Neural progenitor cell (in vitro differentiated cells): Measurements from ENCODE around the gene CES5A. TPM values are rescaled to one million over a fixed set of nuclear protein-coding genes. Genes with fewer than 3 reads are reported as not detected.

Source experiments
- DNase-seq: peaks from one replicate; pipeline ENCODE4 v3.0.0-alpha.2; 2016; ENCODE audit warnings: low spot score
- H2AFZ ChIP-seq: fragments of 200-600 bp; sonication (generic); replicated peaks from 2 replicates; pipeline ENCODE4 v1.6.1; 2016; ENCODE audit warnings: antibody characterized with exemption
- H3F3A ChIP-seq: fragments of 200-600 bp; sonication (generic); 2 replicates; pipeline ENCODE4 v1.6.1; 2016; ENCODE audit warnings: antibody characterized with exemption, low read depth
- H3K27ac ChIP-seq: fragments of 200-600 bp; sonication (generic); 2 replicates; pipeline ENCODE4 v1.5.1; 2016; ENCODE audit warnings: mild to moderate bottlenecking
- H3K27me3 ChIP-seq: fragments of 200-600 bp; sonication (generic); 2 replicates; pipeline ENCODE4 v1.6.1; 2016; ENCODE audit warnings: mild to moderate bottlenecking, moderate library complexity
- H3K36me3 ChIP-seq: fragments of 200-600 bp; sonication (generic); 2 replicates; pipeline ENCODE4 v1.5.1; 2016
- H3K4me1 ChIP-seq: fragments of 200-600 bp; sonication (generic); 2 replicates; pipeline ENCODE4 v1.6.1; 2016; ENCODE audit warnings: mixed run types
- H3K4me2 ChIP-seq: fragments of 200-600 bp; sonication (generic); 2 replicates; pipeline ENCODE4 v1.6.1; 2016
- H3K4me3 ChIP-seq: fragments of 200-600 bp; sonication (generic); 2 replicates; pipeline ENCODE4 v1.5.1; 2016
- H3K79me2 ChIP-seq: fragments of 200-600 bp; sonication (generic); 2 replicates; pipeline ENCODE4 v1.6.1; 2016; ENCODE audit warnings: low read depth
- H3K9ac ChIP-seq: fragments of 200-600 bp; sonication (generic); 2 replicates; pipeline ENCODE4 v1.6.1; 2016
- H3K9me3 ChIP-seq: fragments of 200-600 bp; sonication (generic); 2 replicates; pipeline ENCODE4 v1.5.1; 2016; ENCODE audit warnings: low read depth
- H4K20me1 ChIP-seq: fragments of 200-600 bp; sonication (generic); 2 replicates; pipeline ENCODE4 v1.6.1; 2016; ENCODE audit warnings: low read depth
- H3K27ac Mint-ChIP-seq: 3 replicates; pipeline ENCODE4 v1.8.0; 2021; ENCODE audit warnings: mixed read lengths
- H3K27me3 Mint-ChIP-seq: 2 replicates; pipeline ENCODE4 v1.8.0; 2022; ENCODE audit warnings: low read depth, mild to moderate bottlenecking, inconsistent platforms, moderate library complexity, mixed read lengths; ENCODE audit not compliant: insufficient read depth
- H3K36me3 Mint-ChIP-seq: 3 replicates; pipeline ENCODE4 v1.8.0; 2021; ENCODE audit warnings: mixed read lengths
- H3K4me1 Mint-ChIP-seq: 3 replicates; pipeline ENCODE4 v1.8.0; 2021; ENCODE audit warnings: mixed read lengths
- H3K4me3 Mint-ChIP-seq: 3 replicates; pipeline ENCODE4 v1.8.0; 2021; ENCODE audit warnings: mild to moderate bottlenecking, moderate library complexity, mixed read lengths
- H3K9me3 Mint-ChIP-seq: 3 replicates; pipeline ENCODE4 v1.8.0; 2020; ENCODE audit warnings: mixed read lengths
- CTCF ChIP-seq: fragments of 200-600 bp; sonication (generic); IDR thresholded peaks from 2 replicates; pipeline ENCODE4 v1.5.1; 2017; ENCODE audit warnings: antibody characterized with exemption, mild to moderate bottlenecking
- EZH2 ChIP-seq: fragments of 200-600 bp; sonication (generic); IDR thresholded peaks from 2 replicates; pipeline ENCODE4 v1.6.1; 2017; ENCODE audit warnings: antibody characterized with exemption, mild to moderate bottlenecking, moderate library complexity
- EZH2phosphoT487 ChIP-seq: fragments of 200-600 bp; sonication (generic); IDR thresholded peaks from 2 replicates; pipeline ENCODE4 v1.6.1; 2017; ENCODE audit warnings: antibody characterized with exemption
- total RNA-seq: library from RNA; depleted of rRNA; stranded (reverse); fragments of >200 nt; gene quantifications from 2 replicates; pipeline ENCODE4 v1.2.3, GENCODE V29; 2015; ENCODE audit warnings: low replicate concordance

CES5A gene
- total RNA-seq, 1 donor from 2014 or later: not detected

DNA sequence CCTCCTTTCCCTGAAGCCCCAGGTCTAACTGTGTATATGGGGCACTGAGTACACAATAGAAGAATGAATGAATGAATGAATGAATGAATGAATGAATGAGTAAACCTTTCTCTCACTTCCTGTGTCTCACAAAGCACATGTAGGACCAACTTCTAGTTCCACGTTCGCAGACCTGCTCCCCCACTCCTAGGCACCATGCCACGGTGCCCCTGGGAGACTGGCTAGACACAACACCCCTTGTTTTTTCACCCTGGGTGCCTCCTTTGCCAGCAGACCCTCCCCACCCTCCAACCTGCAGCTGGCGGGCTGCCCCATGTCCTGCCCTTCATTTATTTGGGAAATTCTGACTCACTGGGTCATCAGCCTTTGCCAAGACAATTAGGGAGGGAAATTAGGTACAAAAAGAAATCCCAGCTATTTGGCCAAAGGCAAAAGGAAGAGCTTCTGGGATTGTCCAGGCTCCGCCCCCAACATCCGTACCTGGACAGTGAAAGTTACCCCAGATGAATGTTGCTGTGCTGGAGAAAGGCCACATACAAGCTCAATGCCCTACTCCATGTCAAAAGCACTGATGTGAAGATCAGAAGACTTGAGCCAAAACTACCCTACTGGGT is 50.0 kb downstream of the CES5A start:
- H3K4me2 ChIP-seq: no peak overlapping the region
- no peak overlapping the region for H2AFZ ChIP-seq
- H3K36me3 Mint-ChIP-seq: no peaks in the 10 kb centered on the region
- H3K27ac Mint-ChIP-seq: no peak overlapping the region
- H3K4me3 ChIP-seq: no peak overlapping the region
- H3K79me2 ChIP-seq: no peaks in the 10 kb centered on the region
- H4K20me1 ChIP-seq: no peaks in the 10 kb centered on the region
- no peak overlapping the region for H3K27ac ChIP-seq
- H3K27me3 ChIP-seq: peaks cover 4% of the 10 kb centered on the region
- H3K36me3 ChIP-seq: no peaks in the 10 kb centered on the region
- no peaks in the 10 kb centered on the region for H3K4me1 ChIP-seq
- H3F3A ChIP-seq: no peaks in the 10 kb centered on the region
- H3K9me3 Mint-ChIP-seq: no peaks in the 10 kb centered on the region
- no peaks in the 10 kb centered on the region for H3K9me3 ChIP-seq
- H3K27me3 Mint-ChIP-seq: peaks cover 5% of the 10 kb centered on the region
- no peak for DNase-seq
- TF ChIP-seq EZH2phosphoT487 (no peak), CTCF (no peak), EZH2 (no peak)
- no peak overlapping the region for H3K9ac ChIP-seq
- no peaks in the 10 kb centered on the region for H3K4me1 Mint-ChIP-seq
- no peak overlapping the region for H3K4me3 Mint-ChIP-seq

- Mint-ChIP-seq H3K27me3 (peaks cover 5% of the 10 kb centered on the region), H3K36me3 (no peaks in the 10 kb centered on the region), H3K4me3 (no peak overlapping the region), H3K9me3 (no peaks in the 10 kb centered on the region), H3K27ac (no peak overlapping the region), H3K4me1 (no peaks in the 10 kb centered on the region)
- Histone ChIP-seq H3K79me2 (no peaks in the 10 kb centered on the region), H3K9ac (no peak overlapping the region), H3K36me3 (no peaks in the 10 kb centered on the region), H2AFZ (no peak overlapping the region), H3K4me1 (no peaks in the 10 kb centered on the region), H3K4me2 (no peak overlapping the region), H3F3A (no peaks in the 10 kb centered on the region), H4K20me1 (no peaks in the 10 kb centered on the region), H3K27me3 (peaks cover 4% of the 10 kb centered on the region), H3K9me3 (no peaks in the 10 kb centered on the region), H3K27ac (no peak overlapping the region), H3K4me3 (no peak overlapping the region)
- no peak for TF ChIP-seq EZH2phosphoT487
- TF ChIP-seq CTCF: no peak
- no peak for TF ChIP-seq EZH2
- no peak for DNase-seq
These were observed 50.6 kb downstream of the CES5A start for GRCh38 chr16:55824473-55825000.

DNA sequence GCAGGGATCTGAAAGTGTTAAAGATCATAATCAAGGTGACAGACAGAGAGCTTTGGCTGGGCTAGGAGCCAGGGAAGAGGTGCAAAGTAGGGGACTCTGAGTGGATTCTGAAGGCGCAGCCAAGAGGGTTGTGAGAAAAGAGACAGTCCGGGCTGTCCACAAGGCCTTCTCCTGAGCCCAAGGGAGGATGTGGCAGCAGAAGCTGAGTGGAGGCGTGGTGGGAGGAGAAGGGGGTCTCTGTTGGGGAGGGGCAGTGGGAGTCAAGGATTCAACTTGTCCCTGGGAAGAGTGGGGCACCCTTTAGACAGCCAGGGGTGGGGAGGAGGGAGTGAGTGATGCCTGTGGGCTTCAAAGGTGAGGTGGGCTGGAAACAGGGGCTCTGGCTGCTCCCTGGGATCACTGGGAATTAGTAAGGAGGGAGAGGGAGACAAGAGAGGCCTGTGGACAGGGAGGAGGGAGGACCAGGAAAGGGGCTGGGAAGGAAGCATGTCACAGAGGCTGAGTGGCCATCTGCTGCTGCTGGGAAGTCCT is 52.8 kb downstream of the CES5A start:
- H2AFZ ChIP-seq: no peak overlapping the region
- no peaks in the 10 kb centered on the region for H3K4me1 Mint-ChIP-seq
- no peaks in the 10 kb centered on the region for H3K36me3 Mint-ChIP-seq
- no peaks in the 10 kb centered on the region for H3K36me3 ChIP-seq
- DNase-seq: no peak
- no peak overlapping the region for H3K4me2 ChIP-seq
- H3K27me3 Mint-ChIP-seq: peaks cover 8% of the 10 kb centered on the region
- H3K27me3 ChIP-seq: peaks cover 4% of the 10 kb centered on the region
- H3K4me3 ChIP-seq: no peak overlapping the region
- no peaks in the 10 kb centered on the region for H3K79me2 ChIP-seq
- no peaks in the 10 kb centered on the region for H3K9me3 Mint-ChIP-seq
- no peaks in the 10 kb centered on the region for H4K20me1 ChIP-seq
- no peaks in the 10 kb centered on the region for H3F3A ChIP-seq
- no peak overlapping the region for H3K4me3 Mint-ChIP-seq
- H3K27ac ChIP-seq: no peak overlapping the region
- no peak overlapping the region for H3K9ac ChIP-seq
- no peak overlapping the region for H3K27ac Mint-ChIP-seq
- no peaks in the 10 kb centered on the region for H3K9me3 ChIP-seq
- TF ChIP-seq EZH2phosphoT487 (no peak), CTCF (no peak), EZH2 (no peak)
- H3K4me1 ChIP-seq: no peaks in the 10 kb centered on the region
